ENCODE data around the gene LGR4.
"Not testable (repeated sequence)": the region's sequence is repeated elsewhere in the genome, so short reads cannot be mapped to it uniquely, and the experiment has no call there.

The LGR4 gene

GRCh38 chr11:27458182-27458581 lies 14.4 kb downstream of the LGR4 start:
- TF ChIP-seq CTCF (conservative IDR thresholded peaks at IDR 0.05; ENCODE audit: low read depth, low read length), result no peak
- DNase-seq (ENCODE audit: low read depth), result no peak
- no peak overlapping the region for H3K4me3 ChIP-seq (ENCODE audit: low read length)

GRCh38 chr11:27456795-27457329 lies 15.7 kb downstream of the LGR4 start:
- TF ChIP-seq CTCF (conservative IDR thresholded peaks at IDR 0.05; ENCODE audit: low read depth, low read length), result no peak
- DNase-seq (ENCODE audit: low read depth), result no peak
- no peak overlapping the region for H3K4me3 ChIP-seq (ENCODE audit: low read length)

GRCh38 chr11:27456140-27456794 lies 16.3 kb downstream of the LGR4 start:
- no peak for DNase-seq (ENCODE audit: low read depth)
- no peak overlapping the region for H3K4me3 ChIP-seq (ENCODE audit: low read length)
- no peak for TF ChIP-seq CTCF (conservative IDR thresholded peaks at IDR 0.05; ENCODE audit: low read depth, low read length)

- no peak for DNase-seq (ENCODE audit: low read depth)
- H3K4me3 ChIP-seq (ENCODE audit: low read length), result no peak overlapping the region
- no peak for TF ChIP-seq CTCF (conservative IDR thresholded peaks at IDR 0.05; ENCODE audit: low read depth, low read length)
Measured at GRCh38 chr11:27455667-27456066, 16.9 kb downstream of the LGR4 start.

GRCh38 chr11:27453701-27454100 lies 18.9 kb downstream of the LGR4 start:
- TF ChIP-seq CTCF (conservative IDR thresholded peaks at IDR 0.05; ENCODE audit: low read depth, low read length), result no peak
- no peak for DNase-seq (ENCODE audit: low read depth)
- no peak overlapping the region for H3K4me3 ChIP-seq (ENCODE audit: low read length)

- no peak for DNase-seq (ENCODE audit: low read depth)
- TF ChIP-seq CTCF (conservative IDR thresholded peaks at IDR 0.05; ENCODE audit: low read depth, low read length), result no peak
- H3K4me3 ChIP-seq (ENCODE audit: low read length), result no peak overlapping the region
Measured at GRCh38 chr11:27452147-27452546, 20.4 kb downstream of the LGR4 start.

- no peak for TF ChIP-seq CTCF (conservative IDR thresholded peaks at IDR 0.05; ENCODE audit: low read depth, low read length)
- no peak for DNase-seq (ENCODE audit: low read depth)
- H3K4me3 ChIP-seq (ENCODE audit: low read length), result no peak overlapping the region
Measured at GRCh38 chr11:27451244-27451965, 21.2 kb downstream of the LGR4 start.

GRCh38 chr11:27448184-27448540 lies 24.4 kb downstream of the LGR4 start:
- not testable (repeated sequence) for DNase-seq (ENCODE audit: low read depth); H3K4me3 ChIP-seq (ENCODE audit: low read length)
